Measurements from ENCODE around the gene ARL6IP4.

The ARL6IP4 gene

GRCh38 chr12:122946690-122947341, 33.7 kb upstream of the ARL6IP4 start:
- Histone ChIP-seq H3K4me3 (ENCODE audit: extremely low read depth, insufficient read depth, low read length, poor library complexity, severe bottlenecking) (no peak overlapping the region), H3K4me1 (ENCODE audit: control insufficient read depth, insufficient read depth, low read length, poor library complexity, severe bottlenecking) (peaks cover 42% of the 10 kb centered on the region), H3K9me3 (ENCODE audit: control insufficient read depth, low read length) (no peaks in the 10 kb centered on the region), H3K27ac (ENCODE audit: low read depth, low read length, severe bottlenecking) (peak overlapping the region; percentile 66), H3K36me3 (ENCODE audit: control insufficient read depth, insufficient read depth, low read length) (peaks cover 2% of the 10 kb centered on the region)
- 81 to 87% methylated on average over 6 of the region's 10 CpGs for WGBS, 2 experiments (ENCODE audit: insufficient coverage in 2 of 2)

GRCh38 chr12:122947352-122947792, 33.1 kb upstream of the ARL6IP4 start:
- H3K27ac ChIP-seq (ENCODE audit: low read depth, low read length, severe bottlenecking): peak overlapping the region; percentile 66
- no peaks in the 10 kb centered on the region for H3K9me3 ChIP-seq (ENCODE audit: control insufficient read depth, low read length)
- peaks cover 2% of the 10 kb centered on the region for H3K36me3 ChIP-seq (ENCODE audit: control insufficient read depth, insufficient read depth, low read length)
- peaks cover 45% of the 10 kb centered on the region for H3K4me1 ChIP-seq (ENCODE audit: control insufficient read depth, insufficient read depth, low read length, poor library complexity, severe bottlenecking)
- no peak overlapping the region for H3K4me3 ChIP-seq (ENCODE audit: extremely low read depth, insufficient read depth, low read length, poor library complexity, severe bottlenecking)
- WGBS, 2 experiments (ENCODE audit: insufficient coverage in 2 of 2): 87 to 91% methylated on average over 5 to 10 of the region's 15 CpGs

- Histone ChIP-seq H3K27ac (ENCODE audit: low read depth, low read length, severe bottlenecking) (no peak overlapping the region), H3K4me3 (ENCODE audit: extremely low read depth, insufficient read depth, low read length, poor library complexity, severe bottlenecking) (no peak overlapping the region), H3K9me3 (ENCODE audit: control insufficient read depth, low read length) (no peaks in the 10 kb centered on the region), H3K4me1 (ENCODE audit: control insufficient read depth, insufficient read depth, low read length, poor library complexity, severe bottlenecking) (peaks cover 40% of the 10 kb centered on the region), H3K36me3 (ENCODE audit: control insufficient read depth, insufficient read depth, low read length) (peaks cover 2% of the 10 kb centered on the region)
- 92 to 93% methylated on average over 7 to 8 of the region's 14 CpGs for WGBS, 2 experiments (ENCODE audit: insufficient coverage in 2 of 2)
These were observed 31.9 kb upstream of the ARL6IP4 start for GRCh38 chr12:122948605-122949004.

- H3K4me3 ChIP-seq (ENCODE audit: extremely low read depth, insufficient read depth, low read length, poor library complexity, severe bottlenecking): no peak overlapping the region
- H3K36me3 ChIP-seq (ENCODE audit: control insufficient read depth, insufficient read depth, low read length): peaks cover 2% of the 10 kb centered on the region
- H3K9me3 ChIP-seq (ENCODE audit: control insufficient read depth, low read length): no peaks in the 10 kb centered on the region
- no peak overlapping the region for H3K27ac ChIP-seq (ENCODE audit: low read depth, low read length, severe bottlenecking)
- 92 to 98% methylated on average over 7 of the region's 8 CpGs for WGBS, 2 experiments (ENCODE audit: insufficient coverage in 2 of 2)
- peaks cover 40% of the 10 kb centered on the region for H3K4me1 ChIP-seq (ENCODE audit: control insufficient read depth, insufficient read depth, low read length, poor library complexity, severe bottlenecking)
These were observed 31.1 kb upstream of the ARL6IP4 start for GRCh38 chr12:122949405-122949804.

- H3K36me3 ChIP-seq (ENCODE audit: control insufficient read depth, insufficient read depth, low read length): peaks cover 2% of the 10 kb centered on the region
- no peaks in the 10 kb centered on the region for H3K9me3 ChIP-seq (ENCODE audit: control insufficient read depth, low read length)
- H3K4me3 ChIP-seq (ENCODE audit: extremely low read depth, insufficient read depth, low read length, poor library complexity, severe bottlenecking): no peak overlapping the region
- no peak overlapping the region for H3K27ac ChIP-seq (ENCODE audit: low read depth, low read length, severe bottlenecking)
- H3K4me1 ChIP-seq (ENCODE audit: control insufficient read depth, insufficient read depth, low read length, poor library complexity, severe bottlenecking): peaks cover 33% of the 10 kb centered on the region
- WGBS, 2 experiments (ENCODE audit: insufficient coverage in 2 of 2): 91 to 96% methylated on average over 20 to 22 of the region's 27 CpGs
These were observed 30.4 kb upstream of the ARL6IP4 start for GRCh38 chr12:122949816-122950675.

GRCh38 chr12:122951406-122951805, 29.1 kb upstream of the ARL6IP4 start:
- 83 to 85% methylated on average over 5 to 8 of the region's 9 CpGs for WGBS, 2 experiments (ENCODE audit: insufficient coverage in 2 of 2)
- H3K4me1 ChIP-seq (ENCODE audit: control insufficient read depth, insufficient read depth, low read length, poor library complexity, severe bottlenecking): peaks cover 27% of the 10 kb centered on the region
- no peak overlapping the region for H3K4me3 ChIP-seq (ENCODE audit: extremely low read depth, insufficient read depth, low read length, poor library complexity, severe bottlenecking)
- H3K27ac ChIP-seq (ENCODE audit: low read depth, low read length, severe bottlenecking): no peak overlapping the region
- H3K36me3 ChIP-seq (ENCODE audit: control insufficient read depth, insufficient read depth, low read length): peaks cover 2% of the 10 kb centered on the region
- no peaks in the 10 kb centered on the region for H3K9me3 ChIP-seq (ENCODE audit: control insufficient read depth, low read length)

- Histone ChIP-seq H3K9me3 (ENCODE audit: control insufficient read depth, low read length) (no peaks in the 10 kb centered on the region), H3K4me1 (ENCODE audit: control insufficient read depth, insufficient read depth, low read length, poor library complexity, severe bottlenecking) (peaks cover 19% of the 10 kb centered on the region), H3K27ac (ENCODE audit: low read depth, low read length, severe bottlenecking) (no peak overlapping the region), H3K36me3 (ENCODE audit: control insufficient read depth, insufficient read depth, low read length) (peaks cover 2% of the 10 kb centered on the region), H3K4me3 (ENCODE audit: extremely low read depth, insufficient read depth, low read length, poor library complexity, severe bottlenecking) (no peak overlapping the region)
- WGBS, 2 experiments (ENCODE audit: insufficient coverage in 2 of 2): 71 to 76% methylated on average over 11 of the region's 12 CpGs
These were observed 28.2 kb upstream of the ARL6IP4 start for GRCh38 chr12:122951979-122952892.

GRCh38 chr12:122955156-122955555, 25.3 kb upstream of the ARL6IP4 start:
- H3K4me3 ChIP-seq (ENCODE audit: extremely low read depth, insufficient read depth, low read length, poor library complexity, severe bottlenecking): no peak overlapping the region
- no peak overlapping the region for H3K27ac ChIP-seq (ENCODE audit: low read depth, low read length, severe bottlenecking)
- peaks cover 3% of the 10 kb centered on the region for H3K36me3 ChIP-seq (ENCODE audit: control insufficient read depth, insufficient read depth, low read length)
- WGBS, 2 experiments (ENCODE audit: insufficient coverage in 2 of 2): 85 to 91% methylated on average over 8 of the region's 8 CpGs
- peaks cover 15% of the 10 kb centered on the region for H3K4me1 ChIP-seq (ENCODE audit: control insufficient read depth, insufficient read depth, low read length, poor library complexity, severe bottlenecking)
- no peaks in the 10 kb centered on the region for H3K9me3 ChIP-seq (ENCODE audit: control insufficient read depth, low read length)

GRCh38 chr12:122956035-122956434, 24.4 kb upstream of the ARL6IP4 start:
- Histone ChIP-seq H3K36me3 (ENCODE audit: control insufficient read depth, insufficient read depth, low read length) (peaks cover 3% of the 10 kb centered on the region), H3K4me3 (ENCODE audit: extremely low read depth, insufficient read depth, low read length, poor library complexity, severe bottlenecking) (no peak overlapping the region), H3K9me3 (ENCODE audit: control insufficient read depth, low read length) (no peaks in the 10 kb centered on the region), H3K4me1 (ENCODE audit: control insufficient read depth, insufficient read depth, low read length, poor library complexity, severe bottlenecking) (peaks cover 10% of the 10 kb centered on the region), H3K27ac (ENCODE audit: low read depth, low read length, severe bottlenecking) (no peak overlapping the region)
- 85 to 90% methylated on average over 2 of the region's 2 CpGs for WGBS, 2 experiments (ENCODE audit: insufficient coverage in 2 of 2)

GRCh38 chr12:122958198-122958888, 22.1 kb upstream of the ARL6IP4 start:
- Histone ChIP-seq H3K4me3 (ENCODE audit: extremely low read depth, insufficient read depth, low read length, poor library complexity, severe bottlenecking) (no peak overlapping the region), H3K9me3 (ENCODE audit: control insufficient read depth, low read length) (no peaks in the 10 kb centered on the region), H3K36me3 (ENCODE audit: control insufficient read depth, insufficient read depth, low read length) (peaks cover 3% of the 10 kb centered on the region), H3K4me1 (ENCODE audit: control insufficient read depth, insufficient read depth, low read length, poor library complexity, severe bottlenecking) (no peaks in the 10 kb centered on the region), H3K27ac (ENCODE audit: low read depth, low read length, severe bottlenecking) (no peak overlapping the region)
- 95 to 100% methylated on average over 4 of the region's 5 CpGs for WGBS, 2 experiments (ENCODE audit: insufficient coverage in 2 of 2)

Data from mesodermal cell (in vitro differentiated cells).